ENCODE measurements around the gene CACNA2D2. TPM values are rescaled to one million over a fixed set of nuclear protein-coding genes. Genes with fewer than 3 reads are reported as not detected.

CACNA2D2 gene
- total and polyA plus RNA-seq, 2 of the 8 experiments (the other 6 are each of a cell fraction or from before 2014, with no cell fraction given): 14.1 to 25.0 TPM

GRCh38 chr3:50333744-50334328 is 169.6 kb downstream of the CACNA2D2 start (continued):
- TF ChIP-seq CHD7 (IDR thresholded peaks at IDR 0.05; ENCODE audit: insufficient replicate concordance, low read length): no peak

Measured in H1 (cell line).